IPS-11a (cell line): ENCODE measurements around the gene METAP1.
"Not testable (repeated sequence)": the region's sequence is repeated elsewhere in the genome, so short reads cannot be mapped to it uniquely, and the experiment has no call there.

Source experiments
- H3K4me3 ChIP-seq: one replicate; pipeline ENCODE4 v1.5.1; 2013; ENCODE audit warnings: low read depth, low read length, control low read depth

The METAP1 gene

DNA sequence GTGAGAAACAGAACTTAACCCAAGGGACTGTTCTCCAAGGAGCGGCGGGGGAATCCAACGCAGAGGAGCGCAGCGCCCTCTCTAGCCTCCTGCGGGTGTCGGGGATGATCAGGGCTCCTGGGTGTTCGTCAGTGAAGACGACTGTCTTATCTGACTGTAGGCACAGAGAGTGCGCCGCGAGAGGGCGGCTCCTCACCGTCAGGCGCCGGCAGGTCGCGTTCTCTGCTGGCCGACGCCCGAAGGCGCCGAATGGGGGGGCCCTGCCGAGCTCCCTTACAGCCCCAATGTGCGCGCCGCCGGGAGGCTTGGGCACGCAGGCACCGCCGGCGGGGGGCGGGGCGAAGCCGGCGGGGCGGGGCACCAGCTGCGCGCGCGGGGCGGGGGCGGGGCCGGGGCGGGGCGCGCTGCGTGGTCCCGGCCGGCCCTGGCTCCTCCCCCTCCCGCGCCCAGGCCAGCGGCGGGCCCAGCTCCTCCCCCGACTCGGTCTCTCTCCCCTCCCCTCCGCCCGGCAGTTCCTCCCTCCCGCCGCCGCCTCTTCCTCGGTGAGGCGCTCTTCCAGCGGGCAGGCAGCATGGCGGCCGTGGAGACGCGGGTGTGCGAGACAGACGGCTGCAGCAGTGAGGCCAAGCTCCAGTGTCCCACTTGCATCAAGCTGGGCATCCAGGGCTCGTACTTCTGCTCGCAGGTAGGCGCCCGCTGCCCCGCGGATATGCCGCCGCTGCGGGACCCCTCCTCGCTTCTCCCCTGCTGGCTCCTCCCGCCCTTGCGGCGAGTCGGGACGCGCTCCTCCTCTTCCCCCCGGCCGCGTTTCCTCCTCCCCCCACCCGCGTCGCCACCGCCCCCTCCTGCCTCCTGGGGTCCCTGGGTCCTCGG, at the start of gene METAP1:
Gene METAP1, plus strand, starts transcription at position 539 of the 873 bp plus-strand sequence. Its CDS starts 33 bp downstream, at position 572.
- peak within 1 kb of the TSS; percentile 94 for H3K4me3 ChIP-seq

DNA sequence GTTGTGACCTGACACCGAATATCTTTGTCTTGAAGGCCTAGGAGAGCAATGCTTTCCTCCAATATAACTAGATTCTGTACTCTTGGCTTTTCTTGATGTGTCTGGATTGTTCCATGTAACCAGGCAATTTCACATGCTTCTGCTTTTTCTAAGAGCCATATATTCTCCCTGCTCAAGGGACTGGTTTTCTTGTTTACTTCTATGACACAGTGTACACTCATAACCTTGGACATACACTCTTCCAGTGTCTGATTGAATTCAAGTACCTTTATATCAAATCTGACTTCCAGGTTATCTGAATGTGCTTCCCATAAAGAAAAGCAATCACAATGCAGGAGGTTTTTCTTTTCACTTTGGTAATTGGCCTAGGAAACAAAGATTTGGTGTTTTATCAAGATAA, 49.2 kb upstream of the METAP1 start:
- no peak overlapping the region for H3K4me3 ChIP-seq

DNA sequence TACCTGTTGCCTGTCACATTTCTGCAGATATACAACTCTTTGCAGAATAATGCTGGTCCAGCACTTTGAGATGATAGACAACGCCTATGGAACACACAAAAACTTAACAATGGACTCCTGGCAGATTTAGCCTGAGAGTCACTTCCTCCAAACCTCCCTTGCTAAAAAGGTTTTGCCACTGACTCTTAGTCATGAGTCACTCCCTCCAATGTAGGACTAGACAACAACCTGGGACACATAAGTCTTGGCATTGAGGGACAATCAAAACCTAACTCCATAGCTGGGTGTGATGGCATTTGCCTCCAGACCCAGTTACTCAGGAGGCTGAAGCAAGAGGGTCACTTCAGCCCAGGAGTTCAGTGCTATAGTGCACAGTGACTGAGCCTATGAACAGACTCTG, 44.6 kb upstream of the METAP1 start:
- H3K4me3 ChIP-seq = no peak overlapping the region

DNA sequence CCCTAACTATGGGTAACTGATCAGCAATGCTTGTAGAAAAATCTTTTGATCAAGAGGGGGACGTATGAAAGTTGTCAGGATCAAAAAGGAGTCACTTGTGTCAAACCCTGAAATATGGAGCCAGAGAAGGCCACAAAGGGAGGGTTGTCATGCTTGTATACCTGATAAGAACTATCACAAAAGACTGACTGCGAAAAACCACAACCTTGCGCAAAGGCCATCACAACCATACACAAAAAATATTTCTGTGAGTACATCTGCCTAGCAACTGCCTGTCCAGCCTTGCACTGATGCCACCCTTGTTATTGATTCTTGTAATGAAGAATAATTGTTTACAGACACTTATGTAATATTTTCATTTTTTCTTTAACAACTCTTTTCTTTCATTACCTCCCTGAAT, 43.8 kb upstream of the METAP1 start:
- H3K4me3 ChIP-seq = no peak overlapping the region

DNA sequence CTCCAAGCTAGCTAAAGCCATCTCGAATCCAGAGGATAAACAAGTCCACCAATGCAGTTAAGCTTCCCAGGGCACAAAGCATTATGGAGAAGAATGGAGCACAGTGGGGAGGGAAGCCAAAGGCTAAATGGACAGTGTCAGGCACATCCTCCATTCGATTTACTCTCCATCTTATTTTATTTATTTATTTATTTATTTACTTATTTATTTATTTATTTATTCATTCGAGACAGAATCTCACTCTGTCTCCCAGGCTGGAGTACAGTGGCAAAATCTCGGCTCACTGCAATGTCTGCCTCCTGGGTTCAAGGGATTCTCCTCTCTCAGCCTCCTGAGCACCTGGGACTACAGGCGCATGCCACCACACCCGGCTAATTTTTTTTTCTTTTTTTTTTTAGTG, 40.3 kb upstream of the METAP1 start:
- no peak overlapping the region for H3K4me3 ChIP-seq

DNA sequence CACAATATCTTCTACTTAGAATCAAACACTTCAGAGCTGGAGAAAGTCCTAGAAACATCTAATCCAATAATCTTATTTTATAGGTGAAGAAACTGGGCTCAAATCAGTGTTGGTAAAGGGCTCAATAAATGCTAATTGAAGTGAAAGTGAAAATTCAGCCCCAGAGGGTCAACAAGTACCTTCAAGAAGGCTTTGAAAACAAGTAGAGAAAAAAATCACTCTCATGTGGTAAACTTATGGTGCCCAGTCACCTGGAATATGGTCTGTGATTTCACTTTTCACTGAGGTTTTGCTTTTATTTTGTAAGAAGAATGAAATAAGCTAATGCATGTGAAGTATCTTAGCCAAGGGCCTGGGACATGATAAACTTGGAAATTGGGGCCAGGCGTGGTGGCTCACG, 37.5 kb upstream of the METAP1 start:
- no peak overlapping the region for H3K4me3 ChIP-seq

DNA sequence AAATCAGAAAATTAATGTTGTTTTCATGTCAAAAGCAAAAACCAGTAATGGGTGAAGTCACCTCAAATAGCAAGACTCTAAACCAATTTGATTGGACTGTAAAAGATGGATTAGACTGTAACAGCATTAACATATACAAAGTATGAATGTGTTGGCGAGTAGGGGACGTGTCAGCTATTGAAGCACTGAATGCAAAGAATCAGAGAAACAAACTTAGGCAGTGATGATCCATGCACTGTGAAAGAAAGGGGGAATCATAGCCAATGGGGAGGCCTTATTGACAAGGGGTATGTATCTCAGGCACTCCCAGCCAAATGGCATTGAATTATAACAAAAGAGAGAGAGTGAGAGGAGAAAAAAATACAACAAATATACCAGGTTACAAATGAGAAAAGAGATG, 36.1 kb upstream of the METAP1 start:
- no peak overlapping the region for H3K4me3 ChIP-seq

DNA sequence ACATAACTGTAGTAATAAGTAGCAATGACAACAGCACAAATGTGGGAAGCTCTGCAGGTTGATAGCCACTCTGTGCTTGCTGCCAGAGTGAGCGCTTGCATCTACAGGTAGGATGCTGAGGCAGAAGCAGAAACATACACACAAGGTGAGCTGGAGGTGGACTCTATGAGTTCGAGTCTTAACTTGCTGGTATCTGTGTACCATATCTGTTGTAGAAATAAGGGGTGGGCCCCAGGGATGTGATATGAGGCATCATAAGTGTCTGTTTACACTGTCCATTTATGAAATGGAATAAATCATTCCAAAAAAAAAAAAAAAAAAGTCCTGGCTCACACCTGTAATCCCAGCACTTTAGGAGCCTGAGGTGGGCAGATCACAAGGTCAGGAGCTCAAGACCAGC, 33.8 kb upstream of the METAP1 start:
- no peak overlapping the region for H3K4me3 ChIP-seq

DNA sequence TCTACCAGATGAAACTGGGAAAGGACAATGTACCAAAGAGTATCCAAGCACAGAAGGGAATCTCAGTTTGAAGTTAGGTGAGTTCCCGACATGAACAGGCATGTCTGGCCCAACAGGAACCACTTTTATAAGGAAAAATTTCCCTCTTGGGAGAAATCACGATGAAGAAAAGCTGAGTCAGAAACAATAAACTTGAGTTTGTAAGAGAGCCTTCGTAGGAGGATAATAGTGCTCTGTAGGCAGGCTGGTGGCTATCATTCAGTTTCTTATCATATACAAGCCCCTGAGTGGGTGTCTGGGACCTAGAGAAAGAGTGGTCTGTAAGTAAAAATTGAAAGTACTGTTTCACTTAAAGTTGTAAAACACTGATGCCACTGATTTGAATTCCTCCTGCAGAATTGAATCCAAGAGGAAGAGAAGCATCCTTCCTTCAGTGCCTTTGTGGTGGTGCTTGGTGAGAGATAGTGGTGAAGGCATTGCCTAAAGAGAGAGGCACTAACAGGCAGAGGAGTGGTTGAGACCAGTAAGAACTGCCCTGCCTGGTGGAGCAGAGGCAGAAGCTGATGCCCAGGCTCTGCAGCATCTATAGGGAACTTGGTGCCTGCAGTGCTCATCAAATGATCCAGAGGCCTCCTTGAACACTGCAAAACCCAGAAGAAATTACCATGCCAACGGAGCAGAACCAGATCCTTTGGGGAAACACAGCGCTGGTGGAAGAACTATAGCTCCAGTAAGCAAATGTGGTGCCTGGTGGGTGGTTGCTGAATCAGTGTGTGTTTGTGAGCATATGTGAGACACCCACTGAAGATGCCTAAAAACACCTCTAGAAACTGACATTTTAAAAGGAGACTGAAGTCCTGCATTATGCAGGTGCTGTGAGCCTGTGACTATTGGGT, 31.7 kb upstream of the METAP1 start:
- H3K4me3 ChIP-seq = no peak overlapping the region

DNA sequence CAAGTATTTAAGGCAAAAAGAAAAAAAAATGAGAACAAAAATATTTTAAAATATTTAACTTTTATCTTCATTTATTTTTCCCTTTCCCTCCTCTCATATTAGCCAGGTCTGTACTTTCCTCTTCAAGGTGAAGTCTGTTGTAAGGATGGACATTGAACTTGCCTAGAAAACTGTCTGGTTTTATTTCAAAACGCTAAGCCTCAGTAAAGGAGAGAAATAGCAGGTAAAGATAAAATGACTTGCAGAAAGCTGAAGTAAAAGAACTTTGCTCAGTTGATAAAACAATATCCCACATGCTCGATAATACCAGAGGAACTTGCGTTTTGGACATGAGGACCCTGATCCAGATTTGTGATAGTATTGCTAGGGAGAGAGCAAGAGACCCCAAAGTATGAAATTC, 28.6 kb upstream of the METAP1 start:
- no peak overlapping the region for H3K4me3 ChIP-seq

DNA sequence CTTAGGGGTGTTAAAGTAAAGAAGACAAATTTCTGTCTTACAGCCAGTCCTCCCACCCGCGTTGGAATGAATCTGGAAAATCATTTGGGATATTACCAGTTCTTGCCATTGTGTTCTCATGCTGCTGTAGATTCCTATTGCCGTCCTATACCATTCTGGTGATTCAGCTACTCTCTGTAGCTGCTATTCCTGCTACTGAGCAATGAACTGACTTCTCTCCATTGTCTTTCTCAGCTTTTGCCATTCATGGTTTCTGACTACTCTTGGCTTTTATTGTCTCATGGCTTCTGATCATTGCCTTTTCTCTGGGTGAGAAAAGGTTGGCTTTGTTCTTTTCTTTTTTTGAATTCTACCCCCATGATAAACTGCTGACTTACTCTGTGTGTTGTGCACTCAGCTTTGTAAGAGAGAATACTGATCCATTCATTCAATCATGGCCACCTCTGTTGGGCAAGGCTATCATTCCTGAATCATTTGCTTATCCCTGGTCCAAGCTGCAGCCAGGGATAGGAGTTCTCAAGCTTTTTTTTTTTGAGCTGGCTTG, 27.7 kb upstream of the METAP1 start:
- H3K4me3 ChIP-seq = no peak overlapping the region

DNA sequence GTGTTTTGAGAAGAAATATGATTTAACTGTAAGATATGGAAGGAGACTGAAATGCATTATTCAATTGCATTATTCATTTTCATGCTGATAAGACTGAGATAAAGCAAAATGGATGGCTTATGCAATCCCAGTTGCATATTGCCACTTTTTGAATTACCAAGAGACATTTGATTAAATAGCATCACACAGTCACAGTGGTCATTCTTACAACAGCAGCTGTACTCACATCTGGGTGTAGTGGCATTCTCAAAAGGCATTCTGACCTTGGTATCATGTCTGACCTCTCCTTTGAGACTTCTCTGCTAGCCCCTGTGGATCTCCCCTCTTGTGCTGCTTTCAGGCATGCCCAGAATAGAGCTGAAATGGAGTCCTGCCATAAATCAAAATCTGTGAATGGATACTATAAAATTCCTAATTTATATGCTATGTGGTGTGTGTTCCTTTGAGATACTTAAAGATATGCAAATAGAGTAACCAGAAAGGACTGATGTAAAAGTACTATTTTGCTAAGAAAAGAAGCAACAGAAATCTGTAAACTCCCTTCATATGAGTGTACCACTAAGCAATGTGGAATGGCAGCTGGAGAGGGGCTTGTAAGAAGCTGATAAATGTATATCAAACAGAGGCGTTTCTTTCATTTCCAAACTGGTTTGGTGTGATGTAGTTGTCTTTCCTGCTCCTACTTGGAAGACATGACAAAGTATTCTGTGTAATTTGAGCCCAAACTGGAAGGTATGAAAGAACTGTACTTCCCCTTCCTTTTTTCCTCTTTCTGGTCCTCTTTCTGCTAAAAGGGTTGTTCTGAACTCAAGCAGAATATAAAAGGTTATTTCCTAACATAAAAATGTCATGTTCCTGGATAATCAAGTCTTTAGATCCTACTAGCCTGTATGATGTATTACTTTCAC, 25.4 kb upstream of the METAP1 start:
- H3K4me3 ChIP-seq = no peak overlapping the region

DNA sequence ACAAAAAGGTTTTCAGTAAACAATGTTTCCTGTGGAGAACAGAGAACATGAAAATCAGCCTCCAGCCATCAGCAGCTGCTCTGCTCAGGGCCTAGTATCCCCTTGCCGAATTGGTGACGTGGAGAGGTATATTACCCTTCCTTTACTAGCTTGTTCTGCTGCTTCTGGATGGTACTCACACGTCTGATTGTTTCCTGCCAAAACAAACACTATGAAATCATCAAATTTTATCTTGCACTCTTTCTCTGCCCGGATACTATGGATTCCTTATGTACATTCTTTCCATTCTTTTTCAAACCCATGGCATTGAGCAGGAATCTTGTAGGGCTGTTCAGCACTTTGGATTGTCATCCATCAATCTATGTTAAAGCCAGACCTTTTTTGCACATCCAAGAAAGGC, 18.8 kb upstream of the METAP1 start:
- H3K4me3 ChIP-seq = no peak overlapping the region

DNA sequence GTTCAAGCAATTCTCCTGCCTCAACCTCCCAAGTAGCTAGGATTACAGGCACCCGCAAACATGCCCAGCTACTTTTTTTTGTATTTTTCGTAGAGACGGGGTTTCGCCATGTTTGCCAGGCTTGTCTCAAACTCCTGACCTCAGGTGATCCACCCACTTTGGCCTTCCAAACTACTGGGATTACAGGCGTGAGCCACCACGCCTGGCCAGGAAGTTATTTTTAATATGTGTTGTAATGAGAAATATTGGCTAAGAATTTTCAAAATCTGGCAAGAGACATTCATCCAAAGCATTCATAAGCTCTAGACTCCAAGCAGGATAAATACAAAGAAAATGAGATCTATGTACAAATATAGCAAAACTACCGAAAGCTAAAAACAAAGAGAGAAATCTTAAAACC, 18.0 kb upstream of the METAP1 start:
- H3K4me3 ChIP-seq = no peak overlapping the region

DNA sequence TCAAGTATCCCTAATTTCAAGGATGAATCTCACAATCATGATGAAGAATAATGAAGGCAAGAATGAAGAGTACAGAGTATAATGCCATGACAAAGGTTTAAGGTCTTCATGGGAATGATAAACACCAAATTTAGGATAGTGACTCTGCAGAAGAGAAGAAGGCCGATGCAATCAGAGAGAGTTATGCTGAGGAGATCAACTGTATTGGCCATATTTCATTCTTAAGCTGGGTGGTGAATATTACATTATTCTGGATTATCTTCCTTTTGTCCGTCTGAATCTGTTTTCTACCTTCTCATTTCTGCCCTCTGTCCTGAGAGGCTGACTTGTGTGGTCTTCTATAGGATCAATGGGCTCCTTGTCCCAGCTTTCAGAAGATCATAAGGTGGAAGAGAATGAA, 7.8 kb upstream of the METAP1 start:
- no peak overlapping the region for H3K4me3 ChIP-seq

DNA sequence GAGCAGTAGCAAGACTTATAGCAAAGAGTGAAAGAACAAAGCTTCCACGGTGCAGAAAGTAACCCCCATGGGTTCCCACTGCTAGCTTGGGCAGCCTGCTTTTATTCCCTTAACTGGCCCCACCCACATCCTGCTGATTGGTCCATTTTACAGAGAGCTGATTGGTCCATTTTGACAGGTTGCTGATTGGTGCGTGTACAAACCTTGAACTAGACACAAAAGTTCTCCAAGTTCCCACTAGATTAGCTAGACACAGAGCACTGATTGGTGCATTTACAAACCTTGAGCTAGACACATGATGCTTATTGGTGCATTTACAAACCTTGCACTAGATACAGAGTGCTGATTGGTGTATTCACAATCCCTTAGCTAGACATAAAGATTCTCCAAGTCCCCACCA, 2.7 kb upstream of the METAP1 start:
- H3K4me3 ChIP-seq = not testable (repeated sequence)

DNA sequence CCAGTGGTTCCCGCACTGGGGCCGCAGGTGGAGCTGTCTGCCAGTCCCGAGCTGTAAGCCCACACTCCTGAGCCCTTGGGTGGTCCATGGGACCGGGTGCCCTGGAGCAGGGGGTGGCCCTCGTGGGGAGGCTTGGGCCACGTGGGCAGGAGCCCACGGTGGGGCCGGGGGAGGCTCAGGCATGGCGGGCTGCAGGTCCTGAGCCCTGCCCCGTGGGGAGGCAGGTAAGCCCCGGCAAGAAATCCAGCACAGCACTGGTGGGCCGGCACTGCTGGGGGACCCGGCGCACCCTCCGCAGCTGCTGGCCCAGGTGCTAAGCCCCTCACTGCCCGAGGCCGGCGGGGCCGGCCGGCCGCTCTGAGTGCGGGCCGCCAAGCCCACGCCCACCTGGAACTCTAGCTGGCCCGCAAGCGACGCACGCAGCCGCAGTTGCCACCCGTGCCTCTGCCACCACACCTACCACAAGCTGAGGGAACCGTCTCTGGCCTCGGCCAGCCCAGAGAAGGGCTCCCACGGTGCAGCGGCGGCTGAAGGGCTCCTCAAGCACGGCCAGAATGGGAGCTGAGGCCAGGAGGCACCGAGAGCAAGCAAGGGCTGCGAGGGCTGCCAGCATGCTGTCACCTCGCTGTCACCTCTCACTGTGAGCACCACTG, 2.0 kb upstream of the METAP1 start:
- H3K4me3 ChIP-seq = no peak overlapping the region

DNA sequence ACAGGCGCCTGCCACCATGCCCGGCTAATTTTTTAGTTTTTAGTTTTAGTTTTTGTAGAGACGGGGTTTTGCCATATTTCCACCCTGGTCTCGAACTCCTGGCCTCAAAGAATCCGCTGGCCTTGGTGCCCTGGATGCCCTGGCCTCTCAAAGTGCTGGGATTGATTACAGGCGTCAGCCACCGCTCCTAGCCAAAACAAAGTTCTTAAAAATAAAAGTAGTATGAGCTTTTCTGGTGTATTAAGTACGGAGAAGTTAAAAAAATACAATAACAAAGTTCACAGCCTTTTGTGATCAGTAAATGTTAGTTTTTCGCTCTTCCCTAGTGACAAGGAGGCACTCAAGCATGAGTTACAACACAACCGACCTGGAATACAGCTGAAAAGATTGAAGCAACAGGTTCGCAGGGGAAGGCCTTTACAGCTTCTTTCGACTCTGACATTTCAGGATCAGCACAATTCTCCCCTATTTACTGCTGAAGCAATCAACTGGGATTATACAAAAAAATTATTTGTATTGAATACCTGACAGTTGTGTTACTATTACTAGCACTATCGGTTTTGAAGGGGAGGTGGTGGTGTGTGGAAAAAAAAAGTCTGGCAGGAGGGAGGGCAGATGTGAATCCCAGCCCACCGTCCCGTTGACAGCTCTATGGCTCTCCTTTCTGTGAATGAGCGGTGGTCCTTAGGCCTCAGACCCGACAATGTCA, 893 bp upstream of the METAP1 start:
- H3K4me3 ChIP-seq = peak overlapping the region; percentile 39

DNA sequence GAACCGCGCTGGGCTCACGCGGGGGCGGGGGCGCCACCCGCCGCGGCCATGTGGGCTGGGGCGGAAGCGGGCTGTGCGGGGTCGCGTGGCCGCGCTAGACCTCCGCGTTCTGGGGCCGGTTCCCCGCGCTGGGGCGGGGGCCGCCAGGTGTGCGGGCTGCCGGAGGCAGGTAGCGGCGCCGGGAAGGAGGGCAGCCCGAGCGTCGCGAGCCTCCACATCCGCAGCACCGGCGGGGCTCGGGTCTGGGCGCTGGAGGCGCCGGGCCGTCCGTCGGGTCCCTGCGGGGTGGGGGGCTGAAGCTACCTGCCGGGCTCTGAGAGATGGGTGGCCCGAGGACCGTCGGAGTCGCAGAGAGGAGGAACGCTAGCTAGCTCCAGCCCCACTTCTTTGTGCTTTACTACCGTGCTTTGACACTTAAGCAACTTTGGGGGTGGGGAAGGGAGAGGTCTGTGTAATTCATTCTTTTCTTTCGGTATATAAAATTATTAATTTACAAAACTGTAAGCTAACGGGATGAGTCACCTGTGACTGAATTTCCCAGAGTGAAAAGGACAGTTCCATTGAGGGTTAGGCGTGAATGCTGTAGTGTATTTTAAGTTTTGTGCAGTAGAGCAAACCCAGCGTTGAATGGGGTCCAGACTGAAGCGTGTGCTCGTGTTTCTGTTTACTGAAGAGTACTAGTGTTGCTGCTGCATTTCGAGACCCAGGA, 689 bp downstream of the METAP1 start:
- peak overlapping the region; percentile 94 for H3K4me3 ChIP-seq
